IMR-90 (cell line): ENCODE measurements around the gene ZNF688. TPM values are rescaled to one million over a fixed set of nuclear protein-coding genes. Genes with fewer than 3 reads are reported as not detected.
A peak's percentile ranks its signal among the peaks of the same experiment; 100 is the strongest.

ENCODE experiments used
- ATAC-seq: fragments of 200-7000 bp; cut with Tn5 transposase; 2 replicates; pipeline ENCODE4 v1.9.1; 2020; ENCODE audit warnings: low read depth, mild to moderate bottlenecking, moderate library complexity
- BruUV-seq: library from RNA; stranded (reverse); fragments of 400-500 nt; replicated peaks from 2 replicates; lab custom pipeline; 2021; lab: Mats Ljungman, UMichigan
- CTCF ChIA-PET: fragments of 300-600 bp; formaldehyde crosslinking; extraction: SDS; loops from one replicate; lab custom pipeline; 2021; ENCODE audit warnings: antibody characterized with exemption; lab: Yijun Ruan, JAX
- POLR2A ChIA-PET: fragments of 300-600 bp; sonication (Branson Sonifier 250); formaldehyde crosslinking; loops from one replicate; lab custom pipeline; 2022; ENCODE audit warnings: antibody characterized with exemption; ENCODE audit not compliant: unreplicated experiment; lab: Charles Lee
- DNase-seq: peaks from one replicate; pipeline ENCODE4 v3.0.0; 2013
- H2AFZ ChIP-seq: replicated peaks from 2 replicates; pipeline ENCODE3; 2013; ENCODE audit warnings: low read length, mild to moderate bottlenecking; ENCODE audit not compliant: poor library complexity
- H2AK5ac ChIP-seq: 2 replicates; pipeline ENCODE4 v1.6.1; 2013; ENCODE audit warnings: low read depth, low read length, inconsistent platforms
- H2AK9ac ChIP-seq: replicated peaks from 2 replicates; pipeline ENCODE3; 2013; ENCODE audit warnings: mild to moderate bottlenecking, low read depth, low read length, moderate library complexity; ENCODE audit not compliant: poor library complexity
- H2BK120ac ChIP-seq: 2 replicates; pipeline ENCODE4 v1.6.1; 2013; ENCODE audit warnings: low read depth, low read length, inconsistent platforms
- H2BK15ac ChIP-seq: 3 replicates; pipeline ENCODE4 v1.6.1; 2013; ENCODE audit warnings: low read depth, low read length, inconsistent platforms
- H2BK20ac ChIP-seq: 2 replicates; pipeline ENCODE4 v1.6.1; 2013; ENCODE audit warnings: low read depth, mild to moderate bottlenecking, inconsistent platforms, low read length, moderate library complexity
- H2BK5ac ChIP-seq: 2 replicates; pipeline ENCODE4 v1.6.1; 2013; ENCODE audit warnings: mild to moderate bottlenecking, low read depth, low read length, inconsistent platforms; ENCODE audit not compliant: poor library complexity, severe bottlenecking
- H3K14ac ChIP-seq: replicated peaks from 2 replicates; pipeline ENCODE4 v1.6.1; 2013; ENCODE audit warnings: low read depth, low read length, inconsistent platforms
- H3K18ac ChIP-seq: 2 replicates; pipeline ENCODE4 v1.6.1; 2013; ENCODE audit warnings: low read depth, low read length, control low read depth
- H3K23ac ChIP-seq: 2 replicates; pipeline ENCODE4 v1.6.1; 2013; ENCODE audit warnings: low read depth, low read length, inconsistent platforms
- H3K27ac ChIP-seq: 2 replicates; pipeline ENCODE4 v1.5.1; 2013; ENCODE audit warnings: mild to moderate bottlenecking, control low read depth, low read length; ENCODE audit not compliant: insufficient read depth
- H3K27me3 ChIP-seq: 2 replicates; pipeline ENCODE4 v1.6.1; 2013; ENCODE audit warnings: low read length; ENCODE audit not compliant: control insufficient read depth, insufficient read depth
- H3K36me3 ChIP-seq: 2 replicates; pipeline ENCODE4 v1.6.1; 2013; ENCODE audit warnings: low read length, mixed read lengths; ENCODE audit not compliant: control insufficient read depth, insufficient read depth
- H3K4ac ChIP-seq: 2 replicates; pipeline ENCODE4 v1.6.1; 2013; ENCODE audit warnings: low read depth, low read length, inconsistent platforms
- H3K4me1 ChIP-seq: 2 replicates; pipeline ENCODE4 v1.6.1; 2013; ENCODE audit warnings: low read length, mixed read lengths; ENCODE audit not compliant: control insufficient read depth, insufficient read depth
- H3K4me2 ChIP-seq: 2 replicates; pipeline ENCODE4 v1.6.1; 2013; ENCODE audit warnings: low read depth, mild to moderate bottlenecking, control low read depth, low read length, moderate library complexity
- H3K4me3 ChIP-seq: 2 replicates; pipeline ENCODE4 v1.5.1; 2013; ENCODE audit warnings: low read depth, mild to moderate bottlenecking, control low read depth, low read length, moderate library complexity; ENCODE audit not compliant: insufficient read depth
- H3K56ac ChIP-seq: 2 replicates; pipeline ENCODE4 v1.6.1; 2013; ENCODE audit warnings: low read length, inconsistent platforms; ENCODE audit not compliant: insufficient read depth; ENCODE audit errors: extremely low read depth
- H3K79me1 ChIP-seq, 2 experiments: 2 replicates each; pipeline ENCODE4 v1.6.1; 2013; ENCODE audit warnings: low read length in 2 of 2, inconsistent platforms in 1 of 2, low read depth in 1 of 2
- H3K9ac ChIP-seq: 2 replicates; pipeline ENCODE4 v1.6.1; 2013; ENCODE audit warnings: low read depth, low read length, control low read depth
- H3K9me1 ChIP-seq: 2 replicates; pipeline ENCODE4 v1.6.1; 2013; ENCODE audit warnings: low read length, inconsistent platforms; ENCODE audit not compliant: insufficient read depth
- H3K9me3 ChIP-seq: 2 replicates; pipeline ENCODE4 v1.6.1; 2013; ENCODE audit warnings: low read length; ENCODE audit not compliant: control insufficient read depth, insufficient read depth
- H4K20me1 ChIP-seq: 2 replicates; pipeline ENCODE4 v1.6.1; 2013; ENCODE audit warnings: low read length, inconsistent platforms; ENCODE audit not compliant: insufficient read depth
- H4K5ac ChIP-seq: 2 replicates; pipeline ENCODE4 v1.6.1; 2013; ENCODE audit warnings: mild to moderate bottlenecking, low read depth, low read length, control low read depth
- H4K8ac ChIP-seq, 2 experiments: 2 replicates each; pipeline ENCODE4 v1.6.1; 2013; ENCODE audit warnings: low read depth in 2 of 2, low read length in 2 of 2, control low read depth in 1 of 2, inconsistent platforms in 1 of 2
- H4K91ac ChIP-seq: 2 replicates; pipeline ENCODE4 v1.6.1; 2013; ENCODE audit warnings: low read depth, low read length, inconsistent platforms; ENCODE audit not compliant: insufficient read depth
- BHLHE40 ChIP-seq: fragments of 150-350 bp; IDR thresholded peaks from 2 replicates; pipeline ENCODE4 v1.6.1; 2016; ENCODE audit warnings: mild to moderate bottlenecking, low read depth, low read length
- CEBPB ChIP-seq: IDR thresholded peaks from 2 replicates; pipeline ENCODE4 v1.6.1; 2012; ENCODE audit warnings: low read depth, low read length, improper control_type of control experiment
- ELK1 ChIP-seq: fragments of 150-350 bp; IDR thresholded peaks from 2 replicates; pipeline ENCODE4 v1.6.1; 2016; ENCODE audit warnings: low read depth, mild to moderate bottlenecking, low read length, moderate library complexity, borderline replicate concordance
- FOS ChIP-seq: fragments of 150-350 bp; IDR thresholded peaks from 2 replicates; pipeline ENCODE4 v1.6.1; 2016; ENCODE audit warnings: low read depth, low read length
- MAFK ChIP-seq: IDR thresholded peaks from 2 replicates; pipeline ENCODE4 v1.6.1; 2012; ENCODE audit warnings: low read depth, low read length, improper control_type of control experiment
- MAZ ChIP-seq: IDR thresholded peaks from 2 replicates; pipeline ENCODE4 v1.6.1; 2012; ENCODE audit warnings: low read depth, mild to moderate bottlenecking, low read length, improper control_type of control experiment, moderate library complexity, borderline replicate concordance
- MXI1 ChIP-seq: IDR thresholded peaks from 2 replicates; pipeline ENCODE4 v1.6.1; 2012; ENCODE audit warnings: low read depth, mild to moderate bottlenecking, low read length, moderate library complexity, borderline replicate concordance
- NFE2L2 ChIP-seq: fragments of 150-350 bp; IDR thresholded peaks from 2 replicates; pipeline ENCODE4 v1.6.1; 2016; ENCODE audit warnings: low read depth, mild to moderate bottlenecking, low read length
- POLR2A ChIP-seq: IDR thresholded peaks from 2 replicates; pipeline ENCODE4 v1.6.1; 2012; ENCODE audit warnings: mild to moderate bottlenecking, low read depth, low read length
- RAD21 ChIP-seq: IDR thresholded peaks from 2 replicates; pipeline ENCODE4 v1.6.1; 2012; ENCODE audit warnings: low read length, improper control_type of control experiment
- RCOR1 ChIP-seq: IDR thresholded peaks from 2 replicates; pipeline ENCODE4 v1.6.1; 2012; ENCODE audit warnings: mild to moderate bottlenecking, low read length, improper control_type of control experiment; ENCODE audit not compliant: insufficient replicate concordance
- RFX5 ChIP-seq: IDR thresholded peaks from 2 replicates; pipeline ENCODE4 v1.8.0; 2012; ENCODE audit warnings: low read depth, mild to moderate bottlenecking, low read length, moderate library complexity
- SMC3 ChIP-seq: fragments of 150-350 bp; IDR thresholded peaks from 2 replicates; pipeline ENCODE4 v1.6.1; 2016; ENCODE audit warnings: low read depth, mild to moderate bottlenecking, antibody characterized with exemption, low read length, moderate library complexity
- USF2 ChIP-seq: fragments of 150-350 bp; IDR thresholded peaks from 2 replicates; pipeline ENCODE4 v1.6.1; 2017; ENCODE audit warnings: mild to moderate bottlenecking, antibody characterized with exemption, low read length, low read depth
- WGBS, 2 experiments: methylation state at CpG; one replicate each; pipeline versions ENCODE4 v1.1.5 to v1.1.7; 2013; ENCODE audit warnings: missing lambda C conversion rate in 2 of 2; ENCODE audit not compliant: insufficient read length in 1 of 2; ENCODE audit errors: extremely low coverage in 2 of 2; 5-methylcytosine and 5-hydroxymethylcytosine counted together
- dilution Hi-C: fragments of 300-500 bp; cut with HindIII; formaldehyde crosslinking; loops from one replicate; pipeline ENCODE4 v1.14.3; 2018; ENCODE audit warnings: low sequenced_read_pairs; ENCODE audit not compliant: unreplicated experiment
- in situ Hi-C: fragments of 300-500 bp; cut with MboI; formaldehyde crosslinking; loops from 3 replicates; pipeline ENCODE4 v1.14.3; 2019; ENCODE audit warnings: low sequenced_read_pairs, inconsistent platforms, mixed read lengths
- intact Hi-C: fragments of 100-400 bp; cut with micrococcal nuclease; formaldehyde crosslinking; loops from 2 replicates; pipeline ENCODE4 v1.10.0; 2022
- polyA plus RNA-seq, 3 experiments: library from polyadenylated mRNA; depleted of rRNA; stranded (reverse); fragments of >200 nt; gene quantifications; 2 replicates each; pipeline ENCODE4 v1.2.3, GENCODE V29; 2012; ENCODE audit warnings: low replicate concordance in 1 of 3
- total RNA-seq: library from RNA; depleted of rRNA; stranded (reverse); fragments of >200 nt; gene quantifications from 2 replicates; pipeline ENCODE4 v1.2.3, GENCODE V29; 2012

Gene ZNF688
- total and polyA plus RNA-seq, 2 of the 4 experiments (the other 2 are of a cell fraction), result 1.8 to 3.7 TPM

- Histone ChIP-seq H3K4ac (peak within 1 kb of the TSS; percentile 85), H3K9me1 (no peaks in the 10 kb centered on the region), H2AK5ac (peak within 1 kb of the TSS; percentile 87), H4K8ac (peak within 1 kb of the TSS; percentile 85 to 100), H4K20me1 (no peaks in the 10 kb centered on the region), H3K9ac (peak within 1 kb of the TSS; percentile 80), H3K79me1 (peaks cover 18 to 51% of the 10 kb centered on the region in 2 experiments), H3K4me3 (peak within 1 kb of the TSS; percentile 58), H3K9me3 (no peaks in the 10 kb centered on the region), H3K18ac (peak within 1 kb of the TSS; percentile 37; the same call in 1 of the 2 replicates), H3K14ac (peak within 1 kb of the TSS; percentile 92), H2BK5ac (peak within 1 kb of the TSS; percentile 66), H2BK20ac (no peak within 1 kb of the TSS), H3K4me1 (peaks cover 3% of the 10 kb centered on the region; the same call in 1 of the 2 replicates), H2AFZ (peak within 1 kb of the TSS; percentile 99), H3K23ac (peak within 1 kb of the TSS; percentile 90), H3K27ac (peak within 1 kb of the TSS; percentile 82), H4K5ac (peak within 1 kb of the TSS; percentile 18), H2BK15ac (no peak within 1 kb of the TSS), H3K36me3 (peaks cover 24% of the 10 kb centered on the region), H3K4me2 (peak within 1 kb of the TSS; percentile 96), H3K27me3 (no peaks in the 10 kb centered on the region), H4K91ac (peak within 1 kb of the TSS; percentile 65), H2BK120ac (peak within 1 kb of the TSS; percentile 39; the same call in 1 of the 2 replicates), H2AK9ac (peak within 1 kb of the TSS; percentile 97), H3K56ac (peak within 1 kb of the TSS; percentile 72)
- no TSS peak for BruUV-seq
- dilution Hi-C loops, result no loop called here
- DNase-seq (peak; percentile 99), ATAC-seq (peak; percentile 98)
- intact Hi-C loops, result loop anchor here (1.0 to 2.0 kb wide), 2 partner anchors 27 to 51 kb away; partner anchors contain the start of genes ZNF747 and ZNF764
- ChIA-PET CTCF (interaction anchor here (0.7 kb wide), 1 partner anchor 30 kb away, joined by 3 read pairs; no protein-coding TSS in a partner anchor), POLR2A (no interaction called here)
- 2% methylated on average over 16 of the region's 50 CpGs; no CpG with 5 or more reads in 1 of the 2 experiments for WGBS, 2 experiments
- in situ Hi-C loops, result no loop called here
- no peak for TF ChIP-seq BHLHE40
- TF ChIP-seq FOS, result peak; percentile 23; the same call in 1 of the 2 replicates
- TF ChIP-seq MAFK, result no peak
- TF ChIP-seq CEBPB, result no peak
- TF ChIP-seq MAZ, result peak; percentile 47; the same call in 1 of the 2 replicates
- TF ChIP-seq ELK1, result no peak
- TF ChIP-seq RCOR1, result no peak
- peak; percentile 97 for TF ChIP-seq MXI1
- no peak for TF ChIP-seq RFX5
- peak; percentile 71; the same call in 1 of the 2 replicates for TF ChIP-seq USF2
- TF ChIP-seq RAD21, result no peak
- TF ChIP-seq NFE2L2, result no peak
- no peak; the same call in 1 of the 2 replicates for TF ChIP-seq POLR2A
- no peak for TF ChIP-seq SMC3
These were observed 14.1 kb upstream of the ZNF688 start, which contains the start of gene ZNF785 for GRCh38 chr16:30585400-30586191. TSS of gene ZNF785 (minus strand) at chr16:30585697. CDS start at chr16:30585611, 86 bp downstream.
